KOPT-K1 (cell line): ENCODE measurements around the gene FEZF1.

Experiments
- H3K27ac ChIP-seq: fragments of 200-600 bp; sonication (generic); 2 replicates; pipeline ENCODE4 v1.5.1; 2016; ENCODE audit warnings: antibody characterized with exemption, mild to moderate bottlenecking, low read depth, low read length; ENCODE audit not compliant: poor library complexity, severe bottlenecking
- H3K36me3 ChIP-seq: fragments of 200-600 bp; sonication (generic); 2 replicates; pipeline ENCODE4 v1.5.1; 2017; ENCODE audit warnings: antibody characterized with exemption, mild to moderate bottlenecking, low read length, moderate library complexity; ENCODE audit not compliant: insufficient read depth
- H3K9me3 ChIP-seq: fragments of 200-600 bp; sonication (generic); 2 replicates; pipeline ENCODE4 v1.5.1; 2017; ENCODE audit warnings: antibody characterized with exemption, low read length, mild to moderate bottlenecking; ENCODE audit not compliant: insufficient read depth, poor library complexity, severe bottlenecking

Gene FEZF1

DNA sequence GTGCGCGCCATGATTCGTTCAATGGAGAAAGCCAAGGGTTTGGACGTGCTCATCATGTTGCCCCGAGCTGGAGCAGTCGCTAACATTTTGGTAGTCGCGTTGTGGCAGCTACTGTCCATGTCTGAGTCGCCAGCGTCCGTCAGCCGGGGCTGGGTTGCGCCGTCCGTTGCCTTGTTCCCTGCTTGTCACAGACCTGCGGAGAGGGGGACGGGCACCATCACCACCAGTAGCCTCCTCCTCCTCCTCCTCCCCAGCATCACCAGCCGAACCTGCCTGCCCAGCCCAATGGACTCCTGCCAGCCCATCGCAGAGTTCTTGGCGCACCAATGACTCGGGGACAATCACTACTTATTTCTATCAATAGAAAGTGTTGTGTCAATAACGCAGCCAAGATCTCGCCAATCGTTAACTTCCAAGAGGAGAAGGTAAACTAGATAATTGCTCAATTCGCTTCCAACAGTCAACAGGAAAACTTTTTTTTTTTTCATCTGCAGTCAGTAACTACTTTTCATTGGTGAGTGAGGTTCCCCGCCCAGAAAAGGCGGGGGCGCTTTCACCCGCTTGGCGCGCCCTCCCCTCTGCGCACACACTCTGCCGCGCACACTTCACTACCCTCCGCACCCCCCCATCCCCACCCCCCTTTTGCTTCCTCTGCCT lies at the start of gene FEZF1:
FEZF1 (minus strand) TSS at position 432 of the 657 bp plus-strand sequence; CDS start at position 119, 313 bp downstream.
- Histone ChIP-seq H3K27ac (no peak within 1 kb of the TSS), H3K36me3 (no peaks in the 10 kb centered on the region), H3K9me3 (peaks cover 9% of the 10 kb centered on the region)

DNA sequence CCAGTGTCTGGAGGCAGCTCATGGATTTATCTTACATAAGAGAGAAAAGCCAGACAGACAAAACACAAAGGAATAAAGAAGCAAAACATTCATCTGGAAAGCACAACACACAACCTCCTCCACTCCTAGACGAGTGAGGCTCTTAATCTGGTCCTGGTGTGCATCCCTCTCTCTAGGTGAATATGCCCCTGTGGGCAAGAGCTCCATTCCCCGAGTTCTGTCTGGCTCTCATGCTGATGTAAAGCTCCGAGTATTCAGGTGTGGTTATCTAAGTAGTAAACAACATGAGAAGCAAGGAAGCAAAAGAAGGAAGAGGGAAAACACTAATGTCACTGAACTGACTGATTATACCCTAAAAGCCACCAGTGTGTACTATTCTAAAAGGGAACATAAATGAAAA lies 47.9 kb upstream of the FEZF1 start:
- no peaks in the 10 kb centered on the region for H3K36me3 ChIP-seq
- H3K9me3 ChIP-seq = no peaks in the 10 kb centered on the region
- no peak overlapping the region for H3K27ac ChIP-seq

DNA sequence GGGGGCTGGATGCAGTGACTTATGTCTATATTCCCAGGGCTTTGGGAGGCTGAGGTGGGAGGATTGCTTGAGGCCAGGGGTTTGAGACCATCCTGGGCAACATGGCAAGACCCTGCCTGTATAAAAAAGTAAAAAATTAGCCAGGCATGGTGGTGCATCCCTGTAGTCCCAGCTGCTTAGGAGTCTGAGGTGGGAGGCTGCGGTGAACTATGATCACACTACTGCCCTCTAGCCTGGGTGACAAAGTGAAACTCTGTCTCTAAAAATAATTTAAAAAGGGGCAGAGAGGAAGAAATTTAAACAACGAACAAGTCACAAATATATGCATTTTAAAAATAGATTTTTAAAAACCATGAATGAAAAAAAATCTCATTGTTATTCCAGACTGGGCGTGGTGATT lies 46.2 kb upstream of the FEZF1 start:
- Histone ChIP-seq H3K36me3 (no peaks in the 10 kb centered on the region), H3K9me3 (no peaks in the 10 kb centered on the region), H3K27ac (no peak overlapping the region)

DNA sequence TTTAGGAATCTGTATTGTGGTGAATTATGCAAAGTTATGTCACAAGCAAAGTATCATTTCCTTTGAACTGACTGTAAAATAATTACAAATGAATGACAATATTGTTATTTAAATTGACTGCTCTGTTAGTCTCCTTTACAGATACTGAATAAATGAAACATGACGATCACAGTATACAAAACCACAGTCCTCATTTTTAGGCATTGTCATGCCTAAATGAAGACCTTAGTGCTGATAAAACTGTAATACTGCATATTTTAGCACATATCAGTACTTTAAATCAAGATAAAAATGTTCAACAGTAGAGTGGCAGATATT lies 39.7 kb upstream of the FEZF1 start:
- Histone ChIP-seq H3K27ac (no peak overlapping the region), H3K36me3 (no peaks in the 10 kb centered on the region)

DNA sequence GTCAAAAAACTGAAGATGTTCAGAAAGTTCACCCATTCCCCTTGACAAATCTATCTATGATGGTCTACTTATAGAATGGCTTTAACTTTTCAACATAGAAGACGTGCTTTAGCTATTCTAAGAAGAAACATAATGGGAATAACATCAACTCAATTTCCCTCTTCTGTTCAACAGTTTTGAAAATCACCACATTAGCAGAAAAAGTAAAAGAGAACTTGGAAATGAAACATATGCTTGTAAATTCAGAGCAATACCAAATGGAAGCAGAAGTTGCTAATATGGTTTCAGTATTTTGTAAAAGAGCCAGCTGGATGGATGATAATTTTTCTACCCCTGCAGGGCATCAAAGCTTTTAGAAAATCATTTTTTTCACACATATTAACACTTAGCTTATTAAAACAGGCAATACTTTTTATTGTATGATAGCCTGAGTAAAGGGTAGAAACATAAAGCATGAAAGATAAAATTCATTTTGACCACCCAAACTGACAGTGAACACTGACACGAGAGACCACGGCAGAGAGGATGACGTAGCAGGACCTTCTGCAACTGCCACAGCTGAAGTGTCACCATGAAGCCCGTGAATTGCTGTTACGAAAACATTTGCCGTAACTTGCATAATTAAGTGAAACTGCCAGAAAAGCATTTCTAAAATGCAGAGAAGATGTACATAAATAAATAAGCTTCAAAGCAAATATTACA lies 39.2 kb upstream of the FEZF1 start:
- Histone ChIP-seq H3K9me3 (no peaks in the 10 kb centered on the region), H3K27ac (no peak overlapping the region), H3K36me3 (no peaks in the 10 kb centered on the region)

More for the DNA sequence above, 39.7 kb upstream of the FEZF1 start:
- H3K9me3 ChIP-seq = no peaks in the 10 kb centered on the region

DNA sequence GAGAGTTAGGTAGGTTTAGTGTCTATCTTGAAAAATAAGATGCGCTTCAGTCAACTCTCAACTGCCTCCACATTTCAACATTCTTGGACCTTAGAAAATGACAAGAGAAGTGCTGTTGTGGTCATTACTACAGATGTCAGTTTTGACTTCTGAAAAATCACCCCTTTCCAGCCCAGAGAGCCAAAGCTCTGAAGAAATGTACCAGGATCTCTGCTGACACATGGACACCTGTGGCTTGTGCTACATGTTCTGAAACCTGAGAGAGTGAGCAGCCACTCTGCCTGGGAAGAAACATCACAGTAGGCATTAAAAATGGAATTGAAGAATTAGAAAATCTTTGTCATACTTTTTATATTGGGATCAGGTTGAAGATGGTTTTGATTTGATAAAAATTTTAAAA lies 35.9 kb upstream of the FEZF1 start:
- Histone ChIP-seq H3K27ac (no peak overlapping the region), H3K9me3 (no peaks in the 10 kb centered on the region), H3K36me3 (no peaks in the 10 kb centered on the region)

DNA sequence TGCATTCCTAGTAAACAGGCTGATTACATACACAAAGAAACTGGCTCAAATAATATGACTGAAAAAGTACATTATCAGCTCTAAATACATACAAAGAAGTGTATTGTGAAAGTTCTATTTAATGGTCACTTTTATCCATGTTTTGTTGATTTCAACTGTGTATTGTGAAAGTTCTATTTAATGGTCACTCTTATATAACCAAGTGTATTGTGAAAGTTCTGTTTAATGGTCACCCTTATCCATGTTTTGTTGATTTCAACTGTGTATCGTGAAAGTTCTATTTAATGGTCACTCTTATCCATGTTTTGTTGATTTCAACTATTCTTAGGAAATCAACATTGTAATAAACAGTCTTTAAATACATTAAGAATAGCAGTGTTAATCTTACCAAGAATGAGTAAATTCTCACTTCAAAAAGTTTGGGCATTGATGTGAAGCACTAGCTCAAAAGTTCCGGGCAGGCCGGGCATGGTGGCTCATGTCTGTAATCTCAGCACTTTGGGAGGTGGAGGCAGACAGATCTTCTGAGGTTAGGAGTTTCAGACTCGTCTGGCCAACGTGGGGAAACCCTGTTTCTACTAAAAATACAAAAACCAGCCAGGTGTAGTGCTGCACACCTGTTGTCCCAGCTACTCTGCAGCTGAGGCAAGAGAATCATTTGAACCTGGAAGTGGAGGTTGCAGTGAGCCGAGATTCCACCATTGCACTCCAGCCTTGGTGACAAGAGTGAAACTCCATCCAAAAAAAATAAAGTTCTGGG lies 34.8 kb upstream of the FEZF1 start:
- Histone ChIP-seq H3K36me3 (no peaks in the 10 kb centered on the region), H3K9me3 (no peaks in the 10 kb centered on the region), H3K27ac (no peak overlapping the region)

DNA sequence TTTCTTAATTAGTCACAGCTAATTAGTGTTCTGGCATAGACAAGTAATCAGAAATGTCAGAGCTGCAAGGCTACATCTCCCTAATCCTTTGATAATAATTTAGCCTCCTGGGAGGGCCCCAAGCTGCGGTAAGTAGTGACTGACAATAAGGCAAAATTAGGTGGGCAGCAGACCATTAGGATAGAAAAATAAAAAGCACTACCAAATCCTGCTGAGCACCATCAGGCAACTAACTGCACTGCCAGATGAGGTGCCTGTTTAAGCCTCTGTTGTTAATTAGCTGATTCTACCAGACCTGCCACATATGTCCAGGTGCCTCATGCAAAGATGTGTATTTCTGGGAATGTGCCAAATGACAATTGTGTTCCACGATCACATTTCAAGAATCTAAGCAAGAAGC lies 32.5 kb upstream of the FEZF1 start:
- no peak overlapping the region for H3K27ac ChIP-seq
- no peaks in the 10 kb centered on the region for H3K36me3 ChIP-seq
- H3K9me3 ChIP-seq = no peaks in the 10 kb centered on the region

DNA sequence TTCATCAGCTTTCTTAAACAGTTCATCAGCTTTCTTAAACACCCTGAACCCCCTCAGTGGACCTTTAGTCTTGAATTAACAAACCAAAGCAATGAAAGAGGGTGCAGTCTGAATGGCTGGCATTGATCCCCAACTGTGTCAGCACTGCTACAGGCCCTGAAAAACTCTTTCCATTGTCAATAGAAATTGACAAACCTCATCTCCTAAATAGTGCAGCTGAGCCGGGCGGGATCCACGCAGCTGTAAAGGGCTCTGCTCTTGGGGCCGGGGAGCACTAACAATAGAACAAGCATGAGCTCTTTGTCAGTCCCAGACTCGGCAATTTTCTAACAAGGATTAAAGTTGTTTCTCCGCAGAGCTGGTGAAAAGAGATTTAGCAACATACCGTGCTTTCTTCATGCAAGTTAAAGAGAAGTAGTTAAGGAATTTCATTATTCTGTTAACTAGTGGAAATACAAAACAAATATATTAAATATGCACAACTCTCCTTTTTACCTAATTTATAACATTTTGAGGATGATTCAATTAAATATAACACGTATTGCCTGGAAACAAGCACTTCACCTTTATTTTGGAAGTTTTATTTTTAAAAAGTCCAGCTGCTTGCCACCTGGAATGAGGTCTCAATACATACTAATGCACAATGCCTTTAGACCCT lies 24.7 kb upstream of the FEZF1 start:
- Histone ChIP-seq H3K9me3 (no peaks in the 10 kb centered on the region), H3K27ac (no peak overlapping the region), H3K36me3 (no peaks in the 10 kb centered on the region)

DNA sequence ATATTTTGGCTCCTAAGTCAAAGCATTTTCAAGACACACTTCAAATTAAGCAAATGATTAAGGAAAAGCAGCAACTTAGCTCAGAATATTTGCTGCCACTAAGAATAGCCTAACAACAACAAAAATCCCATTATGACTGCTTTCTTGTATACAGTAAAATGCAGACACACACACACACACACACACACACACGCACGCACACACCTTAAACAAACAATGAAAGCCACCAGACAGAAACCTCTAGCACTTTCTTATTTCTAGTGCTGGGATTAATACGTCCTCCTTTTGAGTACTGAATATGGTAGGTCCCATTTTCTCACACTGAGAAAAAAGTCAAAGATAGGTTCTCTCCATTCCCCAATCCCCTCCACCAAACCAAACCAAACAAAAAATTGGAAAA lies 23.4 kb upstream of the FEZF1 start:
- Histone ChIP-seq H3K9me3 (no peaks in the 10 kb centered on the region), H3K27ac (no peak overlapping the region), H3K36me3 (no peaks in the 10 kb centered on the region)

DNA sequence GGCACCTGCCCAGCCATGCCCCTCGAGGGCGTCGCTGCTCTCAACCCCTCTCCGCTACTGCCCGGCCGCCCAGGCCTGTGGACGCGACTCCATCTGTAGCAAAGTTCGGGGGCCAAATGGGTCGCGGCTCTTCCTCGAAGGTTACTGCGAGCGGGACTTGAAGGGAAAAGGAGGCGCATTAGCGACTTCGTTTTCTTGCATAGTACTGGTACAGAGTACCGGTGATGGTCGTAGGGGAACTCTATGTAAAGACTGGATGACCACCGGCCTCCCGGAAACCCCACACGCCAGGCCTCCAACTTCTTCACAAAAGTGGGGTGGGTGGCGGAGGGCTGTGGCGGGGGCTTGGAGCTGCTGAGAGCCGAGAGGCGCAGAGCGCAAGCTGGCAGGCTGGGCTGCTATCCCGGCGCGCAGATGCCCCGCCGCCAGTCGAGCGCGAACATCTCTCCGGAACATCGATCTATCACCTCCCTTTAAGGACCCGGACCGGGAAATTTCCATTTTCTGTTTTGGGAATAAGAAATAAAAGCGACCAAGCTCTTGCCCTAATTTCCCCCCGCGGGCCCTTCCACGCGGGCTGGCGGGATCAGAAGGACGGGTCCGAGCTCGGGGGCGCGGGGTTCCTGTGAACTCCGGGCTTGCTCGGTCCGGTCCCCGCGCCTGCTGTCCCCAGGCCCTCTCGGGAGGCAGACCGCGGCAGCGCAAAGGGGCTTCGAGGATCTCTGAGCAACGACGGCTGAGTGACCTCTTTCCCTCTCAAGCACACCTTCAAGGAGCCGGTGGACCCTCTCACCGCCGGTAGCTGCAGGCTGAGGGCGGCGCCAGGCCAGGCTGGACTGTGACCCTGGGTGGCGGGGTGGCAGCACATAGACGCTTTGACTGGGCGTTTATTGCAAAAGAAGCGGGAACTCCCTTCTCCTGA lies 12.2 kb upstream of the FEZF1 start:
- Histone ChIP-seq H3K27ac (no peak overlapping the region), H3K9me3 (no peaks in the 10 kb centered on the region), H3K36me3 (no peaks in the 10 kb centered on the region)

DNA sequence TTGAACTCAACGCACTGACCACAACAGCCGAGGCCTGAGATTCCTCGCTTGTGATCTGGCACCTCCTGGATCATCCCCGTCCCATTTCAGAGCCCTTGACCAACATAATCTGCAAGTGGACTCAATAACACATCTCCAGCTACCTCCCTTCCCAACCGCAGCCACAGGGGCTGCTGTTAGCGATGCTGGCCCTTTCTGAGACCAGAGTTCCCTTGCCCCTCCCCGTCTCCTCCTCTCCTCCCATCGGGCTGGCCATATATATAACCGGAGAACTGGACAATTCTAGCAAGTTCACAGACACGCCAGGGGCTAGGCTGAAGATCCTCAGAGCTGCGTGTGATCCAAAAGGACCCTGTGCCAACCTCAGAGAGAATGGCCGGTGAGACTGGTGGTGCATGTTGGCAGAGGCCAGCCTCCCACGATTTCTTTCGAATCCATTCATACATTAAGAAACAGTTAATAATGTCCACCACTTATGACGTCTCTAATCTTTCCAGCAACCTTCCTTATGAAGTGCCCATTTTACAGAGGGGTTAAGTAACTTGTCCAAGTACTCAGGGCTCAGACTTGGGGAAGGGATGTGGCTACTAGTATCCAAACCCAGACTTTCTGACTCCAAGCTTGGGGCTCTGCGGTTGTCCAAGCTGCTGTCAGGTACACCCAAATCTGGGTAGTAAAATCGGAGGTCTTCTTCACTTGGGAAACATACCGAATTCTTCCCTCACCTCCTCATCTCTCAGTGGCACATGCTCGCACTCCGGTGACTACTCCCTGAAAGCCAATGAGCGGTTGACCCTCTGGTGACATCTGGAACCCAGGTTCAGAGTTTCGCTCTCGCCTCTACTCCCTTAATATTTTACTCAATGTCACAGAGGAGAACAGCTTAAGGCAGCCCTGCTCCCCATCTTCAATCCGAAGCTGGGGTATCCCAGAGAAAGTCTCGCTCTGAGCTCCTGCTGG lies 11.2 kb upstream of the FEZF1 start:
- Histone ChIP-seq H3K9me3 (no peaks in the 10 kb centered on the region), H3K36me3 (no peaks in the 10 kb centered on the region), H3K27ac (no peak overlapping the region)

DNA sequence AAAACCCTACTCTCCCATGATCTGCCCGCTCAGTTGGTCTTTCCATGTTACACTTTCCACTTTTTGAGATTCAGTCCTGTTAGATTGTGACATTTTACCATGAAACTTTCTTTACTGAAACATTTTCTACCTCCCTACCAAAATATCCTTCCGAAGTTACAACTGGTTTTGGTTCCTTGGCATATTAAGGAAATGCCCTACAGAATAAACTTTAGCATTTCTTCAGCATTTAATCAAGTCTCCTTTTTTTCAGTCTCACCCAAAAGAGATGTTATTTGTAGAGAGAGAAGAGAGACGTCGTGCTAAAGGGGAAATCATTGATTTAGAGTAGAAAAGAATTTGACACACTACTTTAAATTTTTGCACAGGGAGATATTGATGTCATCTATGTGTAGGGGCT lies 9.7 kb upstream of the FEZF1 start:
- H3K36me3 ChIP-seq = no peaks in the 10 kb centered on the region
- no peak overlapping the region for H3K27ac ChIP-seq
- H3K9me3 ChIP-seq = no peaks in the 10 kb centered on the region

DNA sequence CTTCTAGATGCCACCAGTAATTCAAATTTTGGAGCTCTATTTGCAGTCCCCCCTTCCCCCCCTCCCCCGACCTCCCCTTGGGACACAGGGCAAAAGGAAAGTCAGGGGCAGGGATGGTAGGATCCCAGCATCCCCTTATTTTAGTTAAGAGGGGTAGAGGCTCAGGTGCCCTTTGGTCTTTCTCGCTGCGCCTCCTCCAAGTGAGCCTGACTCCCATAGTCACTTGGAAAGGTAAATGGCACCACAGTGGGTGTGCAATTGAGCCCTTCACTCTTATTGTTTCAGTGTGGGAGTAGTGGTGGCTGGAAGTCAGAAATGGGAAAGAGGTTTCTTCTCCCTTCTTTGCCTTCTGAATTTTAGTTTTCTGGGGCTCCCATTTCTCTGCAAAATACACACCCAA lies 8.2 kb upstream of the FEZF1 start:
- no peak overlapping the region for H3K27ac ChIP-seq
- no peaks in the 10 kb centered on the region for H3K9me3 ChIP-seq
- H3K36me3 ChIP-seq = no peaks in the 10 kb centered on the region
